H1 (cell line): ENCODE results near the gene ZFAND3. TPM values are rescaled to one million over a fixed set of nuclear protein-coding genes. Genes with fewer than 3 reads are reported as not detected.

Experiments used
- ATF2 ChIP-seq: IDR thresholded peaks from 2 replicates; pipeline ENCODE4 v1.6.1; 2012; ENCODE audit warnings: low read length, inconsistent platforms
- BRCA1 ChIP-seq: IDR thresholded peaks from 2 replicates; pipeline ENCODE4 v1.6.1; 2012; ENCODE audit warnings: low read depth, low read length, improper control_type of control experiment
- RAD21 ChIP-seq, 2 experiments: IDR thresholded peaks in 1 of 2; conservative IDR thresholded peaks in 1 of 2; 2 replicates each; pipeline ENCODE4 v1.6.1; 2011; ENCODE audit warnings: low read depth in 2 of 2, low read length in 2 of 2, improper control_type of control experiment in 1 of 2, inconsistent platforms in 1 of 2, mild to moderate bottlenecking in 1 of 2, moderate library complexity in 1 of 2
- polyA plus RNA-seq, 7 experiments: library from polyadenylated mRNA; depleted of rRNA in 3 of 7; stranded (reverse) in 5 of 7; unstranded in 2 of 7; fragments of >200 nt in 5 of 7; fragments of 200-250 nt in 2 of 7; gene quantifications; 1 replicate in 5 of 7; 2 replicates in 1 of 7; 4 replicates in 1 of 7; pipeline versions ENCODE4 v1.2.1 to v1.2.3, GENCODE V29; 2011 to 2013; ENCODE audit warnings: missing spikeins in 2 of 7, mixed read lengths in 2 of 7
- total RNA-seq: library from RNA; stranded (reverse); fragmentation: NEBNext Ultra II Directional; extraction: Animal tissue kit (Norgen Biotek cat#: 25700); gene quantifications from 2 replicates; pipeline ENCODE4 v1.2.1, GENCODE V29; 2021
- TF ChIP-seq, protein P1 (sequence below), 3 experiments: IDR thresholded peaks; 1 replicate in 2 of 3; 2 replicates in 1 of 3; pipeline versions ENCODE4 v1.5.1 to v1.6.1; 2011; ENCODE audit warnings: low read length in 3 of 3, mild to moderate bottlenecking in 3 of 3, inconsistent platforms in 2 of 3, low read depth in 1 of 3, moderate library complexity in 1 of 3; ENCODE audit not compliant: insufficient read depth in 1 of 3; ENCODE audit errors: control extremely low read depth in 1 of 3

ZFAND3 gene
- total and polyA plus RNA-seq, 2 of the 8 experiments (the other 6 are each of a cell fraction or from before 2014, with no cell fraction given): 13.0 to 51.3 TPM

- TF ChIP-seq RAD21 (IDR thresholded peaks at IDR 0.05 in 1 of 2, conservative IDR thresholded peaks at IDR 0.05 in 1 of 2; ENCODE audit: low read depth in 2 of 2, low read length in 2 of 2) (no peak), BRCA1 (no peak), ATF2 (no peak)
- TF ChIP-seq, protein P1, sequence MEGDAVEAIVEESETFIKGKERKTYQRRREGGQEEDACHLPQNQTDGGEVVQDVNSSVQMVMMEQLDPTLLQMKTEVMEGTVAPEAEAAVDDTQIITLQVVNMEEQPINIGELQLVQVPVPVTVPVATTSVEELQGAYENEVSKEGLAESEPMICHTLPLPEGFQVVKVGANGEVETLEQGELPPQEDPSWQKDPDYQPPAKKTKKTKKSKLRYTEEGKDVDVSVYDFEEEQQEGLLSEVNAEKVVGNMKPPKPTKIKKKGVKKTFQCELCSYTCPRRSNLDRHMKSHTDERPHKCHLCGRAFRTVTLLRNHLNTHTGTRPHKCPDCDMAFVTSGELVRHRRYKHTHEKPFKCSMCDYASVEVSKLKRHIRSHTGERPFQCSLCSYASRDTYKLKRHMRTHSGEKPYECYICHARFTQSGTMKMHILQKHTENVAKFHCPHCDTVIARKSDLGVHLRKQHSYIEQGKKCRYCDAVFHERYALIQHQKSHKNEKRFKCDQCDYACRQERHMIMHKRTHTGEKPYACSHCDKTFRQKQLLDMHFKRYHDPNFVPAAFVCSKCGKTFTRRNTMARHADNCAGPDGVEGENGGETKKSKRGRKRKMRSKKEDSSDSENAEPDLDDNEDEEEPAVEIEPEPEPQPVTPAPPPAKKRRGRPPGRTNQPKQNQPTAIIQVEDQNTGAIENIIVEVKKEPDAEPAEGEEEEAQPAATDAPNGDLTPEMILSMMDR (IDR thresholded peaks at IDR 0.05; ENCODE audit: control extremely low read depth in 1 of 3, insufficient read depth in 1 of 3, low read depth in 1 of 3, low read length in 3 of 3): no peak
- TF ChIP-seq, all 59 proteins: peak for 0
Measured at GRCh38 chr6:37831457-37831856, 11.9 kb downstream of the ZFAND3 start (continued).
